ENCODE results near the gene SUSD2. TPM values are rescaled to one million over a fixed set of nuclear protein-coding genes. Genes with fewer than 3 reads are reported as not detected.

SUSD2 gene
- total RNA-seq, 4 donors from 2014 or later, result 0.82 to 2.4 (median 2.0) TPM

DNA sequence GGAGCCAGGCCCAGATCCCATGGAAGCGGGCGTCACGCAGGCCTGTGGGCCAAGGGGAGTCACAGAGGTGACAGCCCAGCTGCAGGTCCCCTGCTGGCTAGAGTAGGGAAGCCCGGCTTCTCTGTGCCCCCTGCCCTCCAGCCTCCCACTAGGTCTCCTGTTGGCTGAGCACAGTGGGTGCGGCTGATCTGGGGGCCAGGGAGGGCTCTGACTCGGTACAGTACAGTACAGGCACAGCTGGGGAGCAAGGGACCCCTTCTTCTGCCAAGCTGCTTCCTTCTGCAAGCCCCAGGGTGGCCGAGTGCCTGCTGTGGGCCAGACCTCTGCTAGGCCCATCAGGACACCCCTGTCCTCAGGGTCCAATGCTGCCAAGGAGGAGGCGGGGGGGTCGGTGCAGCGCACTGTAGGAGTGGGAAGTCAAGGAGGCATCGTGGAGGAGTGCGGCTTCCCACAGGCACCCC is 10.1 kb downstream of the SUSD2 start:
- TF ChIP-seq, protein P1, sequence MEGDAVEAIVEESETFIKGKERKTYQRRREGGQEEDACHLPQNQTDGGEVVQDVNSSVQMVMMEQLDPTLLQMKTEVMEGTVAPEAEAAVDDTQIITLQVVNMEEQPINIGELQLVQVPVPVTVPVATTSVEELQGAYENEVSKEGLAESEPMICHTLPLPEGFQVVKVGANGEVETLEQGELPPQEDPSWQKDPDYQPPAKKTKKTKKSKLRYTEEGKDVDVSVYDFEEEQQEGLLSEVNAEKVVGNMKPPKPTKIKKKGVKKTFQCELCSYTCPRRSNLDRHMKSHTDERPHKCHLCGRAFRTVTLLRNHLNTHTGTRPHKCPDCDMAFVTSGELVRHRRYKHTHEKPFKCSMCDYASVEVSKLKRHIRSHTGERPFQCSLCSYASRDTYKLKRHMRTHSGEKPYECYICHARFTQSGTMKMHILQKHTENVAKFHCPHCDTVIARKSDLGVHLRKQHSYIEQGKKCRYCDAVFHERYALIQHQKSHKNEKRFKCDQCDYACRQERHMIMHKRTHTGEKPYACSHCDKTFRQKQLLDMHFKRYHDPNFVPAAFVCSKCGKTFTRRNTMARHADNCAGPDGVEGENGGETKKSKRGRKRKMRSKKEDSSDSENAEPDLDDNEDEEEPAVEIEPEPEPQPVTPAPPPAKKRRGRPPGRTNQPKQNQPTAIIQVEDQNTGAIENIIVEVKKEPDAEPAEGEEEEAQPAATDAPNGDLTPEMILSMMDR (IDR thresholded peaks at IDR 0.05; ENCODE audit: low read depth), result no peak

DNA sequence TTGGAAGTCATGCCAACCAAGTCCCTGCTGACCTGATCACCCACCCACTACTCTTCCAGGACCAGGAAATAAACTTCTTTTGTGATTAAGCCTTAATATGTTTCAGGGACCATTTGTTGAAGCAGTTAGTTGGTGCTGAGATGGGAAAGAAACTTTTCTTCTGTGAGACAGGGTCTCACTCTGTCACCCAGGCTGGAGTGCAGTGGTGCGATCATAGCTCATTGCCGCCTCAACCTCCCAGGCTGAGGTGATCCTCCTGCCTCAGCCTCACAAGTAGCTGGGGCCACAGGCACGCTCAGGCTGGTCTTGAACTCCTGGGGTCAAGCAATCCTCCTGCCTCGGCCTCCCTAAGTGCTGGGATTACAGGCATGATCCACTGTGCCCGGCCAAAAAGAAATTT is 10.6 kb downstream of the SUSD2 start:
- TF ChIP-seq, protein P1 (IDR thresholded peaks at IDR 0.05; ENCODE audit: low read depth), result no peak

DNA sequence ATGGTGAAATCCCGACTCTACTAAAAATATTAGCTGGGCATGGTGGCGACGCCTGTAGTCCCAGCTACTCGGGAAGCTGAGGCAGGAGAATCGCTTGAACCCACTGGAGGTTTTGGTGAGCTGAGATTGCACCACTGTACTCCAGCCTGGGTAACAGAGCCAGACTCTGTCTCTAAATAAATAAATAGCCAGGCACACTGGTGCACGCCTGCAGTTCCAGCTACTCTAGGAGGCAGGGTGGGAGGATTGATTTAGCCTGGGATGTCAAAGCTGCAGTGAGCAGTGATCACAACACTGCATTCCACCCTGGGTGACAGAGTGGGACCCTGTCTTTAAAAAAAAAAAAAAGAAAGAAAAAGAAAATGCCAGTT is 17.4 kb downstream of the SUSD2 start:
- TF ChIP-seq, protein P1 (IDR thresholded peaks at IDR 0.05; ENCODE audit: low read depth), result no peak

DNA sequence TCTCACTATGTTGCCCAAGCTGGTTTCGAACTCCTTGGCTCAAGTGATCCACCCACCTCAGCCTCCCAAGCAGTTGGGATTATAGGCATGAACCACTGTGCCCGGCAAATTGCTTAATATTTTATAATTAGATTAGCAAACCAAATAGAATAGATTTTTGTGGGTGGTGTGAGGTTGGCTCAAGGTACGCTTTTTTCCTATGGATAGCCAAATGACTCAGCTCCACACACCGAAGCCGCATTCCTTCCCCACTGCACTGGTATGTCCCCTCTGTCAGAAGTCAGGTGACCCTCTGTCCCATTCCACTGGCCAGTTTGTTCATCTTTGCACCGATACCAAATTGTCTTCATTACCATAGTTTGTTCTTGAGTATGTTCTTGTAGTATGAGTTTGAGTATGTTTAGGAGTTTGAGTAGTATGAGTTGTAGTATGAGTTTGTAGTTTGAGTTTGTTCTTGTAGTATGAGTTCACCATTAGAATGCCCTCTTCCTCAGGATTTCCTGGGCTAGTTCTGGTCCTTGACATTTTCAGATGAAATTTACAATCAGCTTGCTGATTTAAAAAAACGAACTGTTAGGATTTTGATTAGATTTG is 19.4 kb downstream of the SUSD2 start:
- TF ChIP-seq, protein P1 (IDR thresholded peaks at IDR 0.05; ENCODE audit: low read depth), result no peak

DNA sequence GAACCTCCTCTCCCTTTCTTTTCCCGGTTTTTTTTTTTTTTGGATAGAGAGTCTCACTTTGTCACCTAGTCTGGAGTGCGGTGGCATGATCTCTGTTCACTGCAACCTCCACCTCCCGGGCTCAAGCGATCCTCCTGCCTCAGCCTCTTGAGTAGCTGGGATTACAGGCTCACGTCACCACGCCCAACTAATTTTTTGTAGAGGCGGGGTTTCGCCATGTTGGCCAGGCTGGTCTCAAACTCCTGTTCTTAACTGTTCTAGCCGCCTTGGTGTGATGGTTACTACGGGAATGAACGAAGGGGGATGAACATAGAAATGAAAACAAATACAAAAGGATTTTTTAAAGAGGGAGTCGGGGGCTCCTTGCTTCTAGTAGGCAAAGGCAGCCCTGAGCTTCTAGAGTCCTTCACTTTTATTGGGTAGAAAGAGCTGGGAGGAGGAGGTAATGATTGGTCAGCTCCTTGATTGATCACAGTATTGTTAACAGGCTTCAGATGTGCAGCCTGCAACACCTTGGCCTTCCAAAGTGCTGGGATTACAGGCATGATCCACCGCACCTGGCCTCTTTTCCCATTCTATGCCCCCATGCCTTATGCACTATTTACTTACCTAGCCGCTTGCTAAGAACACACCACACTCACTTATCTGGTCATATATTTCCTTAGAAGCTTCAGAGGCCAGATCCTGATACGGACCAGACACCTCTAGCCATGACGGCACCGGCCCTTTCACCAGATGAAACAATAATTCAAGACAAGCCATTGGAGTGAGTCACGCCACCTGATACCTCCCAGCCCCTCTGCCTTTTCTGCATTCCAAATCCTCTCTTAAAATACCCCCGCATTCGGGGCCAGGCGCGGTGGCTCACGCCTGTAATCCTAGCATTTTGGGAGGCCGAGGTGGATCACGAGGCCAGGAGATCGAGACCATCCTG is 20.7 kb downstream of the SUSD2 start:
- TF ChIP-seq, protein P1 (IDR thresholded peaks at IDR 0.05; ENCODE audit: low read depth), result no peak

DNA sequence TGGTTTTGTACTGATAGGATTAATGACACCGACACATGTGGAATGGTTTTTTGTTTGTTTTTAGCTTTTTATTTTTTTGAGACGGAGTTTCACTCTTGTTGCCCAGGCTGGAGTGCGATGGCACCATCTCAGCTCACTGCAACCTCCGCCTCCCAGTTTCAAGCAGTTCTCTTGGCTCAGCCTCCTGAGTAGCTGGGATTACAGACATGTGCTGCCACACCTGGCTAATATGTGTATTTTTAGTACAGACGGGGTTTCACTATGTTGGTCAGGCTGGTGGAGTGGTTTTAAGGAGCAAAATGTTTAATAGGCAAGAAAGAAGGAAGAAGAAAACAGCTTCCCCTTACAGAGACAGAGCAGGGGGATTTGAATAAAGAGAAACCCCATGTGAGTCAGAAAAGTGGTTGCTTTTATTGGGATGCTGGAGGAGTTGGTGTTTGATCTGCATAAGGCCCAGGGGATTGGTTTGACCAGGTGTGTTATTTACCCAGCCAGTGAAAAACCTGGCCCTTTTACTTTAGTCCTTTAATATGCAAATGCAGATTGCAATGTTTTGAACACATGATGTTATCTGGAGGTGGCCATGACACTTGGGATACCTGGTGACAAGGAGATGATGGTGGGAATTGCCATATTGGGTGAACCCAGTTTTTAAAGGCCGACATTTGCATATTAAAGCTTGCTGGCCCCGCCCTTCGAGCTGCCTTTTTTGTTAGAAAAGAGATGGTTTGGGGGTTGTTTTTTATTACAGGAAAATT is 24.3 kb downstream of the SUSD2 start:
- TF ChIP-seq, protein P1 (IDR thresholded peaks at IDR 0.05; ENCODE audit: low read depth), result no peak
